ENCODE data around the gene HMX3.

Gene HMX3

GRCh38 chr10:123134915-123135414 is 805 bp upstream of the HMX3 start:
- DNase-seq: no peak

GRCh38 chr10:123136221-123136805 is 543 bp downstream of the HMX3 start:
- no peak for DNase-seq

- no peak for DNase-seq
These were observed 1.3 kb downstream of the HMX3 start for GRCh38 chr10:123136806-123137642.

GRCh38 chr10:123139165-123139520 is 3.4 kb downstream of the HMX3 start:
- no peak for DNase-seq

- no peak for DNase-seq
These were observed 3.9 kb downstream of the HMX3 start for GRCh38 chr10:123139521-123140163.

- no peak for DNase-seq
These were observed 4.6 kb downstream of the HMX3 start for GRCh38 chr10:123140164-123140982.

- no peak for DNase-seq
These were observed 5.2 kb downstream of the HMX3 start for GRCh38 chr10:123140983-123141390.

GRCh38 chr10:123141791-123142700 is 6.3 kb downstream of the HMX3 start:
- no peak for DNase-seq

GRCh38 chr10:123142701-123143161 is 7.0 kb downstream of the HMX3 start:
- no peak for DNase-seq

- DNase-seq: no peak
These were observed 7.5 kb downstream of the HMX3 start for GRCh38 chr10:123143162-123143824.

- DNase-seq: no peak
These were observed 8.0 kb downstream of the HMX3 start for GRCh38 chr10:123143825-123144168.

- no peak for DNase-seq
These were observed 9.1 kb downstream of the HMX3 start for GRCh38 chr10:123144697-123145541.

- no peak for DNase-seq
These were observed 9.8 kb downstream of the HMX3 start for GRCh38 chr10:123145542-123146012.

- no peak for DNase-seq
These were observed 10.5 kb downstream of the HMX3 start for GRCh38 chr10:123146013-123146893.

- no peak for DNase-seq
These were observed 11.3 kb downstream of the HMX3 start for GRCh38 chr10:123146894-123147634.

- DNase-seq: no peak
These were observed 12.1 kb downstream of the HMX3 start, which contains the start of gene HMX2 for GRCh38 chr10:123147635-123148413. Gene HMX2 (plus strand): TSS chr10:123148136. CDS start chr10:123148379, 243 bp downstream.

GRCh38 chr10:123148414-123149161 is 12.8 kb downstream of the HMX3 start:
- DNase-seq: no peak

All from NK-92 treated with Interleukin-12 subunit alpha and Interleukin-12 subunit beta, amount 100 ng/mL, for 24 hours (cell line).